Endothelial cell of umbilical vein (primary cell): ENCODE results near the gene IRF1.

Experiments used
- CTCF ChIP-seq, 2 donors: IDR thresholded peaks; 1 replicate in 1 of 2; 2 replicates in 1 of 2; pipeline ENCODE4 v1.5.1; 2011; ENCODE audit warnings: low read length in 2 of 2, mild to moderate bottlenecking in 2 of 2, moderate library complexity in 2 of 2, control low read depth in 1 of 2, inconsistent platforms in 1 of 2, low read depth in 1 of 2; ENCODE audit not compliant: insufficient read depth in 1 of 2; ENCODE audit errors: extremely low read depth in 1 of 2
- POLR2A ChIP-seq: IDR thresholded peaks from 2 replicates; pipeline ENCODE4 v1.6.1; 2012; ENCODE audit warnings: low read depth, mild to moderate bottlenecking, control low read depth, low read length

GRCh38 chr5:132474131-132474723, 16.3 kb downstream of the IRF1 start:
- TF ChIP-seq POLR2A = no peak
- TF ChIP-seq CTCF (IDR thresholded peaks at IDR 0.05; ENCODE audit: extremely low read depth in 1 of 2, insufficient read depth in 1 of 2, low read depth in 1 of 2, low read length in 2 of 2) = no peak
